Kidney (tissue), 14 donors: Measurements from ENCODE around the gene BRD3OS. TPM values are rescaled to one million over a fixed set of nuclear protein-coding genes. Genes with fewer than 3 reads are reported as not detected.
"Not testable (repeated sequence)": the region's sequence is repeated elsewhere in the genome, so short reads cannot be mapped to it uniquely, and the experiment has no call there.

Experiments
- DNase-seq, 5 donors: peaks; one replicate each; pipeline ENCODE4 v3.0.0-alpha.2; 2013 to 2020
- FAIRE-seq: peaks from 2 replicates; lab custom pipeline; 2012; peaks lifted over from hg19 to GRCh38; lab: Jason Lieb, UNC
- H3K27ac ChIP-seq, 2 donors: one replicate each; pipeline ENCODE4 v1.7.0; 2013; ENCODE audit warnings: low read depth in 2 of 2, low read length in 2 of 2, inconsistent platforms in 1 of 2
- H3K27me3 ChIP-seq: one replicate; pipeline ENCODE4 v1.7.1; 2013; ENCODE audit warnings: low read length, inconsistent platforms; ENCODE audit not compliant: control insufficient read depth, insufficient read depth
- H3K36me3 ChIP-seq, 3 donors: one replicate each; pipeline versions ENCODE4 v1.7.0 to v1.7.1; 2013; ENCODE audit warnings: low read length in 3 of 3, control low read depth in 1 of 3, inconsistent platforms in 1 of 3; ENCODE audit not compliant: insufficient read depth in 3 of 3, control insufficient read depth in 2 of 3
- H3K4me1 ChIP-seq, 3 donors: one replicate each; pipeline versions ENCODE4 v1.7.0 to v1.7.1; 2013; ENCODE audit warnings: low read length in 3 of 3, inconsistent platforms in 1 of 3, low read depth in 1 of 3; ENCODE audit not compliant: control insufficient read depth in 2 of 3, insufficient read depth in 2 of 3
- H3K4me3 ChIP-seq, 3 donors: one replicate each; pipeline versions ENCODE4 v1.7.0 to v1.8.1; 2013; ENCODE audit warnings: low read length in 3 of 3, control low read depth in 1 of 3, inconsistent platforms in 1 of 3
- H3K9ac ChIP-seq, 3 donors: one replicate each; pipeline versions ENCODE4 v1.7.0 to v1.7.1; 2013; ENCODE audit warnings: low read length in 3 of 3, control low read depth in 1 of 3, inconsistent platforms in 1 of 3
- H3K9me3 ChIP-seq, 3 donors: one replicate each; pipeline versions ENCODE4 v1.7.0 to v1.7.1; 2013; ENCODE audit warnings: low read length in 3 of 3, control low read depth in 1 of 3, inconsistent platforms in 1 of 3; ENCODE audit not compliant: control insufficient read depth in 2 of 3, insufficient read depth in 1 of 3
- CTCF ChIP-seq: IDR thresholded peaks from 3 replicates; pipeline ENCODE4 v1.5.1; 2012; ENCODE audit warnings: mild to moderate bottlenecking, moderate library complexity, borderline replicate concordance; ENCODE audit not compliant: insufficient read depth; ENCODE audit errors: extremely low read depth
- intact Hi-C: fragments of 100-400 bp; cut with DNase I; formaldehyde crosslinking; loops from one replicate; pipeline ENCODE4 v1.11.1; 2022
- polyA plus RNA-seq: library from polyadenylated mRNA; stranded (reverse); fragments of 350-450 nt; fragmentation: Illumina TruSeq; extraction: RNeasy Lipid Tissue Mini Kit (QIAGEN cat#74804); gene quantifications from one replicate; pipeline ENCODE4 v1.2.3, GENCODE V29; 2014; ENCODE audit warnings: low read depth, low replicate concordance; ENCODE audit not compliant: insufficient read depth
- total RNA-seq: library from RNA; stranded (reverse); fragmentation: NEBNext Ultra II Directional; extraction: Animal tissue kit (Norgen Biotek cat#: 25700); gene quantifications from one replicate; pipeline ENCODE4 v1.2.1, GENCODE V29; 2021
- donor health status: control.
- donor health status: control.
- donor health status: control.
- donor health status: control.
- donor health status: control.
- donor health status: DM: yes; HTN: yes; CAD: no.
- donor health status: Normal renal cell carcinoma (clear cell type).

The BRD3OS gene
- total and polyA plus RNA-seq, 2 donors from 2014 or later: 16.5 to 24.4 TPM

GRCh38 chr9:134073500-134073899, 48.2 kb downstream of the BRD3OS start:
- H3K27me3 ChIP-seq: no peaks in the 10 kb centered on the region
- no peak for TF ChIP-seq CTCF
- intact Hi-C loops: no loop called here

GRCh38 chr9:134075689-134076088, 50.4 kb downstream of the BRD3OS start:
- H3K36me3 ChIP-seq, H3K4me1 ChIP-seq, H3K9me3 ChIP-seq, intact Hi-C loops, H3K4me3 ChIP-seq, FAIRE-seq, H3K27ac ChIP-seq, H3K9ac ChIP-seq, H3K27me3 ChIP-seq: not testable (repeated sequence)
- DNase-seq: peak in 1 of 5 donors; percentile 50

More at GRCh38 chr9:134073500-134073899, 48.2 kb downstream of the BRD3OS start:
- no peak overlapping the region for H3K9ac ChIP-seq
- H3K36me3 ChIP-seq: no peaks in the 10 kb centered on the region
- DNase-seq: no peak
- H3K9me3 ChIP-seq: peaks cover 0 to 4% (median 0%) of the 10 kb centered on the region in 3 donors
- no peaks in the 10 kb centered on the region for H3K4me1 ChIP-seq
- no peak overlapping the region for H3K4me3 ChIP-seq
- no peak for FAIRE-seq
- no peak overlapping the region for H3K27ac ChIP-seq

- intact Hi-C loops: no loop called here
- Histone ChIP-seq H3K9me3 (peaks cover 0 to 8% (median 0%) of the 10 kb centered on the region in 3 donors), H3K4me1 (no peaks in the 10 kb centered on the region), H3K36me3 (no peaks in the 10 kb centered on the region), H3K9ac (no peak overlapping the region), H3K27me3 (no peaks in the 10 kb centered on the region), H3K4me3 (no peak overlapping the region), H3K27ac (no peak overlapping the region)
- DNase-seq (peak in 1 of 5 donors; percentile 1), FAIRE-seq (no peak)
- TF ChIP-seq CTCF: no peak
Measured at GRCh38 chr9:134076644-134077043, 51.4 kb downstream of the BRD3OS start.

Other genes starting within 250 kb of the BRD3OS start
- gene VAV2, start 33.2 kb upstream of the BRD3OS start, total RNA-seq: 47.1 TPM
- gene VAV2, start 33.2 kb upstream of the BRD3OS start, polyA plus RNA-seq: 22.3 TPM
- 46.2 TPM for gene BRD3, start 42.5 kb downstream of the BRD3OS start, total RNA-seq
- 7.7 TPM for gene BRD3, start 42.5 kb downstream of the BRD3OS start, polyA plus RNA-seq
- gene WDR5, start 110.6 kb downstream of the BRD3OS start, total RNA-seq: 25.4 TPM
- gene WDR5, start 110.6 kb downstream of the BRD3OS start, polyA plus RNA-seq: 18.8 TPM
- gene RNU6ATAC, start 139.1 kb downstream of the BRD3OS start, total RNA-seq: 232 TPM
- gene RNU6ATAC, start 139.1 kb downstream of the BRD3OS start, polyA plus RNA-seq: not detected